ENCODE measurements around the gene SYT1.

SYT1 gene

GRCh38 chr12:78871566-78871965 lies 7.0 kb downstream of the SYT1 start:
- no peak for DNase-seq (ENCODE audit: low read depth)
- no peak overlapping the region for H3K4me3 ChIP-seq (ENCODE audit: low read depth, low read length)
- TF ChIP-seq, protein P1, sequence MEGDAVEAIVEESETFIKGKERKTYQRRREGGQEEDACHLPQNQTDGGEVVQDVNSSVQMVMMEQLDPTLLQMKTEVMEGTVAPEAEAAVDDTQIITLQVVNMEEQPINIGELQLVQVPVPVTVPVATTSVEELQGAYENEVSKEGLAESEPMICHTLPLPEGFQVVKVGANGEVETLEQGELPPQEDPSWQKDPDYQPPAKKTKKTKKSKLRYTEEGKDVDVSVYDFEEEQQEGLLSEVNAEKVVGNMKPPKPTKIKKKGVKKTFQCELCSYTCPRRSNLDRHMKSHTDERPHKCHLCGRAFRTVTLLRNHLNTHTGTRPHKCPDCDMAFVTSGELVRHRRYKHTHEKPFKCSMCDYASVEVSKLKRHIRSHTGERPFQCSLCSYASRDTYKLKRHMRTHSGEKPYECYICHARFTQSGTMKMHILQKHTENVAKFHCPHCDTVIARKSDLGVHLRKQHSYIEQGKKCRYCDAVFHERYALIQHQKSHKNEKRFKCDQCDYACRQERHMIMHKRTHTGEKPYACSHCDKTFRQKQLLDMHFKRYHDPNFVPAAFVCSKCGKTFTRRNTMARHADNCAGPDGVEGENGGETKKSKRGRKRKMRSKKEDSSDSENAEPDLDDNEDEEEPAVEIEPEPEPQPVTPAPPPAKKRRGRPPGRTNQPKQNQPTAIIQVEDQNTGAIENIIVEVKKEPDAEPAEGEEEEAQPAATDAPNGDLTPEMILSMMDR (IDR thresholded peaks at IDR 0.05; ENCODE audit: low read depth, low read length, missing control alignments) = no peak
- in situ Hi-C loops (cut with HindIII; ENCODE audit: low sequenced_read_pairs) = no loop called here

- no peak overlapping the region for H3K4me3 ChIP-seq (ENCODE audit: low read depth, low read length)
- in situ Hi-C loops (cut with HindIII; ENCODE audit: low sequenced_read_pairs) = no loop called here
- DNase-seq (ENCODE audit: low read depth) = no peak
- TF ChIP-seq, protein P1 (IDR thresholded peaks at IDR 0.05; ENCODE audit: low read depth, low read length, missing control alignments) = no peak
Measured at GRCh38 chr12:78878459-78878858, 13.9 kb downstream of the SYT1 start.

- TF ChIP-seq, protein P1 (IDR thresholded peaks at IDR 0.05; ENCODE audit: low read depth, low read length, missing control alignments) = no peak
- no peak overlapping the region for H3K4me3 ChIP-seq (ENCODE audit: low read depth, low read length)
- in situ Hi-C loops (cut with HindIII; ENCODE audit: low sequenced_read_pairs) = no loop called here
- no peak for DNase-seq (ENCODE audit: low read depth)
Measured at GRCh38 chr12:78878866-78879265, 14.3 kb downstream of the SYT1 start.

- TF ChIP-seq, protein P1 (IDR thresholded peaks at IDR 0.05; ENCODE audit: low read depth, low read length, missing control alignments) = no peak
- no peak overlapping the region for H3K4me3 ChIP-seq (ENCODE audit: low read depth, low read length)
- in situ Hi-C loops (cut with HindIII; ENCODE audit: low sequenced_read_pairs) = no loop called here
- peak; percentile 16 for DNase-seq (ENCODE audit: low read depth)
Measured at GRCh38 chr12:78880078-78880477, 15.5 kb downstream of the SYT1 start.

GRCh38 chr12:78881685-78882084 lies 17.1 kb downstream of the SYT1 start:
- DNase-seq (ENCODE audit: low read depth) = no peak
- TF ChIP-seq, protein P1 (IDR thresholded peaks at IDR 0.05; ENCODE audit: low read depth, low read length, missing control alignments) = no peak
- in situ Hi-C loops (cut with HindIII; ENCODE audit: low sequenced_read_pairs) = no loop called here
- no peak overlapping the region for H3K4me3 ChIP-seq (ENCODE audit: low read depth, low read length)

DNA sequence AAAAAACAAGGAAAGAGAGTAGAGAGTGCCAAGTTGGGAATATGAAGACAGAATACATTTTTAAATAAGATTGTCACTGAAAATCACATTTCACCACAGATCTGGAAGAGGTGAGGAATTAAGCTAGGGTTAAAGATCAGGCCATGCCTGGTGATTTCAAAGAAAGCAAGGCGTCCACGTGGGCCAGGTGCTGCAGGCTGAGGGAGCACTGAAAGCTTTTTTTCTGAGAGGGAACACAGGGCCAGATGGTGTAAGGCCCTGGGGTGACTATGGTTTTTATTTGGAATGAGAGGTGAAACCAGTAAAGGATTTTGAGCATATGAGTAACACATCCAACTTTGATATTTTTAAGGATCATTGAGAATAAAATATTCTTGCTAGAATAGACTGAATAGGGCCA lies 20.9 kb downstream of the SYT1 start:
- TF ChIP-seq, protein P1 (IDR thresholded peaks at IDR 0.05; ENCODE audit: low read depth, low read length, missing control alignments) = no peak

More for the DNA sequence above, 20.9 kb downstream of the SYT1 start:
- no peak for DNase-seq (ENCODE audit: low read depth)
- no peak overlapping the region for H3K4me3 ChIP-seq (ENCODE audit: low read depth, low read length)
- in situ Hi-C loops (cut with HindIII; ENCODE audit: low sequenced_read_pairs) = no loop called here

Measured in astrocyte of the cerebellum (primary cell).